NCI-H82 treated with DMSO at 0.1 percent for 48 hours (cell line): Measurements from ENCODE around the gene FEM1A.
"Not testable (repeated sequence)": the region's sequence is repeated elsewhere in the genome, so short reads cannot be mapped to it uniquely, and the experiment has no call there.

Experiments used
- DNase-seq: peaks from one replicate; lab custom pipeline; 2025; ENCODE audit not compliant: unreplicated experiment; lab: John Stamatoyannopoulos, UW

FEM1A gene

DNA sequence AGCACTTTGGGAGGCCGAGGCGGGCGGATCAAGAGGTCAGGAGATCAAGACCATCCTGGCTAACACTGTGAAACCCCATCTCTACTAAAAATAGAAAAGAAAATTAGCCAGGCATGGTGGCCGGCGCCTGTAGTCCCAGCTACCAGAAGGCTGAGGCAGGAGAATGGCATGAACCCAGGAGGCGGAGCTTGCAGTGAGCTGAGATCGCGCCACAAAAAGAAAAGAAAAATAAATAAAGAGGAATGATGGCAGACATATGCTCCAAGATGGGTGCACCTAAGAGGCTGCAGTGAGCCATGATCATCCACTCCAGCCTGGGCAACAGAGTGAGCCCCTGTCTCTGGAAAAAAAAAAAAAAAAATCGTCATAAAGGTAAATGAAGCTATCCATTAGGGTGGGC, 54.4 kb downstream of the FEM1A start:
- DNase-seq = not testable (repeated sequence)

DNA sequence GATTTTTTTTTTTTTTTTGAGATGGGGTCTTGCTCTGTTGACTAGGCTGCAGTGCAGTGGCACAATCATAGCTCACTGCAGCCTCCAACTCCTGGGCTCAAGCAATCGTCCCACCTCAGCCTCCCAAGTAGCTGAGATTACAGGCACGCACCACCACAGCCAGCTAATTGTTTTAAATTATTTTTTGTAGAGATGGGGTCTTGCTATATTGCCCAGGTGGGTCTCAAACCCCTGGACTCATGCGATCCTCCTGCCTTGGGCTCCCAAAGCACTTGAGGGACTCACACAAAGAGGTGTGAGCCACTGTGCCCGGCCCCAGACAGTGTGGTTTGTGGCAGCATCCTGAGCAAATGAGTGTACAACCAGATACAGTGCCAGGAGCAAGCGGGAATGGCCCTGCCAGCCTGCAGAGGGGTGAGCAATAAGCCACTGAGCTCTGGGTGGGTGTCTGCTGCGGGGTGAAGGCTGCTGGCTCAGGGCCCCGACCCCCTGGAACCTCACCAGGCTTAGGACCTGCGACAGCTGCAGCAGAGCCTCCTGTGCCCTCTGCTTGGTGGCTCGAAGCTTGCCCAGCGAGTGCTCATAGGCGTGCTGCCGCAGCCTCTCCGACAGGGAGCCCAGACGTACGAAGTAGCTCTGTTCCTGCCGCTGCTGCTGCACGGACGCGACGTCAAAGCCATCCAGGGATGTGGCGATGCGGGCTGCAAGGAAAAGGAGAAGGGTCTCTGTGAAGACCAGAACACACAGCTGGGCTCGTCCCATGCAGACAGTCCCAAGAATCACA, 55.8 kb downstream of the FEM1A start:
- DNase-seq = no peak

DNA sequence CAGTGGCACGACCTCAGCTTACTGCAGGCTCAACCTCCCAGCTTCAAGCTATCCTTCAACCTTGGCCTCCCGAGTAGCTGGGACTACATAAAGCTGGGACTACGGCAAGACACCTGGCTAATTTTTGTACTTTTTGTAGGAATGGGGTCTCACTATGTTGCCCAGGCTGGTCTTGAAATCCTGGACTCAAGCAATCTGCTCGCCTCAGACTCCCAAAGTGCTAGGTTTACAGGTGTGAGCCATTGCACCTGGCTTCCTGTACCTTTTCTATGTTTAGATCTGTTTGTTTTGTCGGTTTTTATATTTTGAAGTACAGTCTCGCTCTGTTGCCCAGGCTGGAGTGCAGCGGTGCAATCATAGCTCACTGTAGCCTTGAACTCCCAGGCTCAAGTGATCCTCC, 57.5 kb downstream of the FEM1A start:
- DNase-seq = no peak
